Measurements from ENCODE around the gene SLC17A5. TPM values are rescaled to one million over a fixed set of nuclear protein-coding genes. Genes with fewer than 3 reads are reported as not detected.
"Not testable (repeated sequence)": the region's sequence is repeated elsewhere in the genome, so short reads cannot be mapped to it uniquely, and the experiment has no call there.

SLC17A5 gene
- total and polyA plus RNA-seq, 12 donors, result 1.5 to 20.3 (median 12.8) TPM

DNA sequence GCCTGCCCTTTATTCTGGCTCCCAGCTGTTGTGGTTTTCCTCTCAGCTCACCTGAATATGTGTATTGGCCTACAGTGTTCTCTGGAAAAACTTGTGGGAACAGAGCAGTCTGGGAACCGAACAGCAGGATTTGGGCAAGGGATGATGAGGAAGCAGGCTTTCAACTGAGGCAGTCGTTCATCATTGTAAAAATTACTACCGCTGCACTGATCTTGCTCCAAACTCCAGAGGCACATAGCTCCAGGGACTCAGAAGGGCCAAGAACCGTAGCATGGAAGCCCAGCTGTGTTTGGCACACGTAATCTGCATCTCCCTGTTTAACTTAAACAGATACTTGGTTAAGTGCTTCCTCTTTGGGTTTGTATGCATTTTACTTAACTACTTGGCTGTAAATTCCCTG is 84.7 kb downstream of the SLC17A5 start:
- 75 to 90% (median 82%) methylated on average over 5 of the region's 5 CpGs for WGBS, 4 donors
- intact Hi-C loops (cut with DNase I), result no loop called here
- no peak for DNase-seq

DNA sequence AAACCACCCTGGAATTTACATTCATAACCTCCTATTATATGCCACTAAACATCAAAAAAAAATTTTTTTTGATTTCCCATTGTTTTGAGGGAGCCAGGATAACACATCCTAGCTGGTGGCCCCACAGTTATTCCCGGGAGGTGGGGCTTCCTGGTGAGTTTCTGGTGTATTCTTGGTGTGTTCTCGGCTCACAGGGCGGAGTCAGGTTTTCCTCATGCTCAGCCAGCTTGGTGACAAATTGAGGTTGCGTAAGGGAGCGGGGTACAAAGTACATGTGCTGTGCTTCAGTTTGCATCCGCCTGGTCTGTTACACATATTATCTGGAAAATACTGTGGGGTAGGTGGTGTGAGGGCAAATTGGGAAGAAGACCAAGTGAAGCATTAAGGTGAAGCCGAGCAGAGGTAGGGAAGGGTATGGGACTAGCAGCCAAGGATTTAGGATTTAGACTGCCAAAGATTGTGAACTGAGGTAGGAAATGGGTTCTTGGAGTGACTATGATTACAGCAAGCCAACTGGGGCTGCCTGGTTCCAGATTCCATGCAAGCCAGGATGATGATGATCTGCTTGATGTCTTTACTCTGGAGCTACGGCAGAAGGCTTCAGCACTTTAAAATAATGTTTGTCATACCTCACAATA is 86.7 kb downstream of the SLC17A5 start:
- intact Hi-C loops (cut with DNase I), result no loop called here
- H3K27ac ChIP-seq, result peak overlapping the region in 1 of 5 donors; percentile 63

More for the DNA sequence above, 84.7 kb downstream of the SLC17A5 start:
- no peak overlapping the region for H3K4me3 ChIP-seq
- H3K4me1 ChIP-seq (replicated peaks in 1 of 2), result peaks cover 0 to 4% of the 10 kb centered on the region in 2 donors
- no peaks in the 10 kb centered on the region for H3K9me3 ChIP-seq (replicated peaks in 1 of 3)
- H3K36me3 ChIP-seq (replicated peaks in 1 of 2), result no peaks in the 10 kb centered on the region
- no peak overlapping the region for H3K27ac ChIP-seq
- H3K27me3 ChIP-seq, result no peaks in the 10 kb centered on the region
- TF ChIP-seq, protein P1, sequence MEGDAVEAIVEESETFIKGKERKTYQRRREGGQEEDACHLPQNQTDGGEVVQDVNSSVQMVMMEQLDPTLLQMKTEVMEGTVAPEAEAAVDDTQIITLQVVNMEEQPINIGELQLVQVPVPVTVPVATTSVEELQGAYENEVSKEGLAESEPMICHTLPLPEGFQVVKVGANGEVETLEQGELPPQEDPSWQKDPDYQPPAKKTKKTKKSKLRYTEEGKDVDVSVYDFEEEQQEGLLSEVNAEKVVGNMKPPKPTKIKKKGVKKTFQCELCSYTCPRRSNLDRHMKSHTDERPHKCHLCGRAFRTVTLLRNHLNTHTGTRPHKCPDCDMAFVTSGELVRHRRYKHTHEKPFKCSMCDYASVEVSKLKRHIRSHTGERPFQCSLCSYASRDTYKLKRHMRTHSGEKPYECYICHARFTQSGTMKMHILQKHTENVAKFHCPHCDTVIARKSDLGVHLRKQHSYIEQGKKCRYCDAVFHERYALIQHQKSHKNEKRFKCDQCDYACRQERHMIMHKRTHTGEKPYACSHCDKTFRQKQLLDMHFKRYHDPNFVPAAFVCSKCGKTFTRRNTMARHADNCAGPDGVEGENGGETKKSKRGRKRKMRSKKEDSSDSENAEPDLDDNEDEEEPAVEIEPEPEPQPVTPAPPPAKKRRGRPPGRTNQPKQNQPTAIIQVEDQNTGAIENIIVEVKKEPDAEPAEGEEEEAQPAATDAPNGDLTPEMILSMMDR (IDR thresholded peaks at IDR 0.05), result no peak
- TF ChIP-seq POLR2A (IDR thresholded peaks at IDR 0.05), result no peak

DNA sequence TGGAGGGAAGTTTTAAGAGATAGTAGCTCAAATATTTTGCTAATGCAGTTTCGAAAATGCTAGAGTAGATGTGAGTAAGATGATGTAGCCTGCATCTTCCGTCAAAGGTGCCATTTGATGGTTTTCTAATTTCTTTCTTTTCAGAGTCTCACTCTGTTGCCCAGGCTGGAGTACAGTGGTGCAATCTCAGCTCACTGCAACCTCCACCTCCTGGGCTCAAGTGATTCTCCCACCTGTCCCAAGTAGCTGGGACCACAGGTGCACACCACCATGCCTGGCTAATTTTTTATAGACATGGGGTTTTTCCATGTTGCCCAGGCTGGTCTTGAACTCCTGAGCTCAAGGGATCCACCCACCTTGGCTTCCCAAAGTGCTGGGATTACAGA is 87.3 kb downstream of the SLC17A5 start:
- intact Hi-C loops (cut with DNase I); H3K27ac ChIP-seq; H3K27me3 ChIP-seq; H3K4me3 ChIP-seq; H3K4me1 ChIP-seq (replicated peaks in 1 of 2); DNase-seq; H3K36me3 ChIP-seq (replicated peaks in 1 of 2); H3K9me3 ChIP-seq (replicated peaks in 1 of 3): not testable (repeated sequence)
- WGBS, 4 donors, result 87 to 98% (median 91%) methylated on average over 2 of the region's 2 CpGs

More for the DNA sequence above, 86.7 kb downstream of the SLC17A5 start:
- H3K4me3 ChIP-seq, result no peak overlapping the region
- H3K27me3 ChIP-seq, result no peaks in the 10 kb centered on the region
- H3K4me1 ChIP-seq (replicated peaks in 1 of 2), result peaks cover 0 to 4% of the 10 kb centered on the region in 2 donors
- no peaks in the 10 kb centered on the region for H3K36me3 ChIP-seq (replicated peaks in 1 of 2)
- no peak for TF ChIP-seq POLR2A (IDR thresholded peaks at IDR 0.05)
- TF ChIP-seq, protein P1 (IDR thresholded peaks at IDR 0.05), result no peak
- no peaks in the 10 kb centered on the region for H3K9me3 ChIP-seq (replicated peaks in 1 of 3)
- peak; percentile 29 to 80 (median 66) for DNase-seq
- 68 to 70% (median 69%) methylated on average over 8 of the region's 8 CpGs for WGBS, 4 donors

DNA sequence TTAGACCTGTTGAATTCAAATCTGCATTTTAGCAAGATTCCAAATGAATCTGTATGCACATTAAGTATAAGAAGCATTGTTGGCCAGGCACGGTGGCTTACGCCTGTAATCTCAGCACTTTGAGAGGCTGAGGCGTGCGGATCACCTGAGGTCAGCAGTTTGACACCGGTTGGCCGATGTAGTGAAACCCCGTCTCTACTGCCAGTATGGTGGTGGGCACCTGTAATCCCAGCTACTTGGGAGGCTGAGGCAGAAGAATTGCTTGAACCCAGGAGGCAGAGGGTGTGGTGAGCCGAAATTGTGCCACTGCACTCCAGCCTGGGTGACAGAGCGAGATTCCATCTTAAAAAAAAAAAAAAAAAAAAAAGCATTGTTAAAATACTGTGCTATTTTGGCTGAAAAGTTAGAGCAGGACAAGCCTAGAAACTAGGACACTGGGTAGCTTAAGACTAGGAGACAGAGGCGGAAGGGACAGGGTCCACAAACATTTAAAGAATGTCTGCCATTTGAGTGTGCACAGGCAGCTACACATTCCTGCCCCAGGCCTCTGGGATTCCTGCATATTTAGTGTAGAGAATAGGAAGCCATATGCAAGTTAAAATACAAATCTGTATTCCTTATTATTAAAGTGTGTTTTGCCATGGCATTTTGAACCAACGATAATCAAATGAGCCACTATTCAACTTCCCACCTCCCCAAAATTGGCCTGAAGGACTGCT is 87.9 kb downstream of the SLC17A5 start:
- no peak for DNase-seq
- TF ChIP-seq POLR2A (IDR thresholded peaks at IDR 0.05), result no peak
- TF ChIP-seq, protein P1 (IDR thresholded peaks at IDR 0.05), result no peak
- H3K4me3 ChIP-seq, result no peak overlapping the region
- no peaks in the 10 kb centered on the region for H3K36me3 ChIP-seq (replicated peaks in 1 of 2)
- H3K27me3 ChIP-seq, result no peaks in the 10 kb centered on the region
- peaks cover 0 to 4% of the 10 kb centered on the region in 2 donors for H3K4me1 ChIP-seq (replicated peaks in 1 of 2)
- intact Hi-C loops (cut with DNase I), result no loop called here
- H3K27ac ChIP-seq, result no peak overlapping the region
- WGBS, 4 donors, result 91 to 96% (median 94%) methylated on average over 8 to 11 of the region's 11 CpGs
- no peaks in the 10 kb centered on the region for H3K9me3 ChIP-seq (replicated peaks in 1 of 3)

Measured in adrenal gland (tissue), 12 donors.